Measurements from ENCODE around the gene CTNNA3.
"Not testable (repeated sequence)": the region's sequence is repeated elsewhere in the genome, so short reads cannot be mapped to it uniquely, and the experiment has no call there.

Gene CTNNA3

GRCh38 chr10:67230680-67231500 lies 465.1 kb downstream of the CTNNA3 start:
- DNase-seq = not testable (repeated sequence)

- DNase-seq = no peak
Measured at GRCh38 chr10:67225226-67225625, 470.8 kb downstream of the CTNNA3 start.

DNA sequence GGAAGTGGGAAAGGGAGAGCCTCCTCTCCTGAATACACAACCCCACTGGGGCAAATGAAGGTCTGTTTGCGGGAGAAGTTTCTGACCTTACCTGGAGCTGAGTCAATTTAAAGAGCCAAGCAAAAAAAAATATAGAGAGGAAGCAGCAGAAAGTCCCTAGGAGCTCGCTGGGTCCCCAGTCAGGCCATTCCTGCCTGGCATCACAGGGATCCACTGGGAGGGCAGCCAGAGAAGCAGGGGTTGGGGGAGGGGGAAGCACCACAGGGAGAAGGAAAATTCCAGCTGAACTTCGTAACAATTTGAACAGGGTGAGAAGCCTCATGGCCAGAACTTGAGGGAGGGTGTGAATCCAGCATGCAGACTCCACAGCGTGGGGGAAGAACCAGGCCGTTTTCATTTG lies 471.4 kb downstream of the CTNNA3 start:
- DNase-seq = no peak

DNA sequence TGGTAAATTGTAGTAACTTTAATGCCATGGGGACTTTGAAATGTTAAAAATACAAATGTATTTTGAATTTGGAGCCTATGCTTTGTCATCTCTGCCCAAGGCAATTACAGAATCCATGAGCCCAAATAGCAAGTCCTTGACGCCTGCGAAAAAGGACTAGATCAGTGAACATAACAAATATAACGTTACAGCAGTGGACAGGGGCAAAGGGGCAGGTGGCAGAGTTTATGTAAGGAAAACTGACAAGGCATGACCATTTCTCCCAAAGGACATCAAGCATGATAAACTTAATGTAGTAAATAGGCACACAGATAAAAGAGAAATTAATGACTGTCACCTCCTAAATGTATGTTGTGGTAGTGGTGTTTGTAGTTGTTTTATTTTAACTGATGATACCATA lies 473.1 kb downstream of the CTNNA3 start:
- DNase-seq = no peak

DNA sequence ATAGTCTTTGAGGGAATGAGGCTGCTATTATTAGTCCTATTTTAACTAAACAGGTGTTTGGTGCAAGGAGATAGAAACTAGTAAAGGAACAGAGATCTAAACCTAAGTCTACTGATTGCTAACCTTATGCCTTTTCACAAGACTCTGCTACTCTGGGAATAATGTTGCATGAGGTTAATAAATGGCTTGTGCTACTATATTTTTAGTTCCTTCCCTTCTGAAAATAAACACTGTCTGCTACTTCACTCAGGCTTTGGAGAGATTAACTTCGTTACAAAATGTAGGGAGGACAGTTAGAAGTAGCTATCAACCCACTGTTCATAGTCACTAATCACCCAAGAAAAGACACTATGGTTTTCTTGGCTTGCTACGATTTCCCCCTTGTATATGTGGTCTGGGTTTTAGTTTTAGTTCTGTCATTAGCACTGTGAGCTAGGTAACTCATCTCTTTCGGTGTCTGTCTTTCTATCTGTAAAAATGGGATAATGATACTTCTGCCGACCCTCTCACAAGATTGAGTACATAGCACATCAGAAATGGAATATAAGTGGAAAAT lies 474.0 kb downstream of the CTNNA3 start:
- DNase-seq = no peak

- no peak for DNase-seq
Measured at GRCh38 chr10:67211680-67212079, 484.3 kb downstream of the CTNNA3 start.

DNA sequence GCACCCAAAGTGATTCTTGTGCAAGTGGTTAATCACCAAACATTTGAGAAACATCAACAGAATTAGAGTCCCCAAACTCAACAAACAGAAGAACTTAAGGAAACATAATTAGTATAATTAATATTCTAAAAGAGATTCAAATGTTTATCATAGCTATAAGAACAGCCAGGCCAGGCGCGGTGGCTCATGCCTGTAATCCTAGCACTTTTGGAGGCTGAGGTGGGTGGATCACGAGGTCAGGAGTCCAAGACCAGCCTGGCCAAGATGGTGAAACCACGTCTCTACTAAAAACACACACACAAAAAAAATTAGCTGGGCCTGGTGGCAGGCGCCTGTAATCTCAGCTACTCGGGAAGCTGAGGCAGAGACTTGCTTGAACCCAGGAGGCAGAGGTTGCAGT lies 488.1 kb downstream of the CTNNA3 start:
- DNase-seq = not testable (repeated sequence)

DNA sequence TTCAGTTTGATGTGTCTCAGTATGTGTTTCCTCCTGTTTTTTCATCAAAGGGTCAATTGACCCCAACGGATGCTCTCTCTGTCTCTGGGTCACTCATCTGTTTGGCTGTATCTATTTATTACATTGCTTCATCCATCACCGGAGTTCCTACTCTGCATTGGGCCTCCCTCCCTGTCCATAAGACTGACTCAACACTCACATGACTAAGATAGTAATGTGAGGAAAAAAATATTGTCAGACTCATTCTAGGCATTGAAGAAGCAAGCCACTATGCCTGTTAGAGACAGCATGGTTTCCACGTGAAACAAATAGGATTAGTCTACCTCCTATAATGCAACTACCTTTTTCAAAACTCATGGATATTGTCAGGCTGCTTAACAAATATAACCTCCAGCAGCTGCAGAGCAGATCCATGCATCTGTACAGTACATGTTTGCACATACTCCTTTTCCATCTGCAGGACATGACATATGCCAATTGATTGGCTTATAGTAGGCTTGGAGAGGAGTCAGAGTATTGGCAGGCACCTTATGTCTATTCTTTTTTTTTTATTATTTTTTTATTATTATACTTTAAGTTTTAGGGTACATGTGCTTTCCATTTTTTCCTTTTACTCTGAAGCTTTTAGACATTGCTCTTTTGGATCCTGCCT lies 495.0 kb downstream of the CTNNA3 start:
- no peak for DNase-seq

GRCh38 chr10:67175354-67175753 lies 520.6 kb downstream of the CTNNA3 start:
- DNase-seq = no peak

- no peak for DNase-seq
Measured at GRCh38 chr10:67173787-67174186, 522.2 kb downstream of the CTNNA3 start.

GRCh38 chr10:67171970-67172369 lies 524.0 kb downstream of the CTNNA3 start:
- no peak for DNase-seq

DNA sequence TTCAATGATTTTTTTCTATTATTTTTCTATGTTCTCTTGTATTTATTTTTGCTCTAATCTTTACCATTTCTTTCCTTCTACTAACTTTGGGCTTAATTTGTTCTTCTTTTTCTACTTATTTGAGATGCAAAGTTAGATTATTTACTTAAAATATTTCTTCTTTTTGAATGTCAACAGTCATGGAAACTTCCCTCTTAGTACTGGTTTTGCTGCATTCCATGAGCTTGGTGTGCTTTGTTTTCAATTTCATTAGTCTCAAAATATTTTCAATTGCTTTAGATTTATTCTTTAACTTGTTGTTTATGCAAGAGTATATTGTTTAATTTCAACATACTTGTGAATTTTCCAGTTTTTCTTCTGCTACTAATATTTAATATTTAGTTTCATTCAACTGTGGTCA lies 539.8 kb downstream of the CTNNA3 start:
- no peak for DNase-seq

DNA sequence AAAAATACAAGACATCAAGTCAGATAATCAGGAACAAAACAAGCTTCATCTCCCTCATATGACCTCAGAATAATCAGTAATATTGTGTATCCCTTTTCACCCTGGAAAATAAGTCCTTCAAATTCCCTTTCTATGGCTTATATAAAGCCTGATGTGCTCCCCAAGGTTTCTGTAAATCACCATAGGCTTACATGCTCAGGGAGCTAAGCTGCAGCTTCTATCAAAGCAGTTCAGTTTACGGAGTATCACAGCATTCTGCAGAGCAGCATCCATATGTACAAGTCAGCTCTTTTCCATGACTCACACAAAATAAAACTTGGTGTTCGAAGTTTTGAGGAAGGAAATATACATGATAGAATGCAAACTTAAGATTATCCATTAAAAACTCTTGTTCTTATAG lies 544.5 kb downstream of the CTNNA3 start:
- DNase-seq = no peak

GRCh38 chr10:67144530-67144929 lies 551.5 kb downstream of the CTNNA3 start:
- DNase-seq = no peak

- DNase-seq = no peak
Measured at GRCh38 chr10:67141300-67141699, 554.7 kb downstream of the CTNNA3 start.

DNA sequence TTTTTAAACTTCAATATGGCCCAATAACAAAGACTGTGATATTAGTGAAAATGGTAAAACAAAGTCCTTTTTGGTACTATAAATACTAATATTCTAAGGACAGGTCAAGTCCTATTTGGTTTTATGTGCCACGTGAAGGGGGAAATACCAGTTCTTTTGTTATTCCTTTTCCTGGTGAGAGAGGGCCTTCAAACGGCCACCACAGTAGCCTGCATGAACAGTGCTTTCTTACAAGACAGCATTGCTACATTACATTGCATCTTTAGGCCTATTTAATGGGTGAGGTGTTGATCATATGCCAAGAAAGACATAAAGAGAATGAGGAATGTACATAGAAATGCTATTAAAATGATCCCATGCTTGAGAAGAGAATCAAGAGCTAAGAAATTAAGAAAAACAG lies 555.4 kb downstream of the CTNNA3 start:
- no peak for DNase-seq

DNA sequence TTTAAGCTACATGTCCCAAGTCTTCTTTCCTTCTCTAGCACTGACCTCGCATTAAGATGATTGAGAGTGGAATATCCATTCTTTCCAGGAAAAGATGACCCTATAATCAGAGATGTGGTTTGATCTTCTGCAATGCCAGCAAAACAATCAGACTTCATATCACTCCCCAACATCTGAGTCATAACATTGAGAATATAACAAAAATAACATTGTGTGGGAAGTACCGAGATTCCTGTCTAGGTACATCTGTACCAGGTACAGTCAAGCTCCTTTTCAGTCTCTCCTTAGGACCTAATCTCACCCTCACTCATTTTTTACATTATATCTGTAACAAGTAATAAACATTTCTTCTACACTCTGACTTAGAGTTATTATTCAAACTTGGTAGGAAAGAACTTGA lies 568.6 kb downstream of the CTNNA3 start:
- DNase-seq = no peak

DNA sequence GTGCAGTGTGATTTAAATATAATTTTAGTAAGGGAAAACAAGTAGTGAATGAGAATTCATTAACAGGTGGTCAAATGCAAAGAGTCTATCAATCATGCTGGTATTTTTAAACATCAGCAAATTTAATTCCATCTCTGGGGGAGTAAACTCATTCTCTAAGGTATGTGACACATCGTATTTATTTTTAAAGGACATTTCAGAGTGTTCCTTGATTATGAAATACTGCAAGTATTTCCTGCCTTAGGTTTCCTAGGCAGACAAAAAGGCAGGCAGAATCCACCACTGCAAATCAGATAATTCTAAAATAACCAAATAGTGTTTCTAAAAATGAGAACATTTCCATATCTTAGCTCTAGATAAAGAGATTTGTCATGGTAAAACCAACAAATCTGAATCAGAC lies 576.3 kb downstream of the CTNNA3 start:
- DNase-seq = no peak

DNA sequence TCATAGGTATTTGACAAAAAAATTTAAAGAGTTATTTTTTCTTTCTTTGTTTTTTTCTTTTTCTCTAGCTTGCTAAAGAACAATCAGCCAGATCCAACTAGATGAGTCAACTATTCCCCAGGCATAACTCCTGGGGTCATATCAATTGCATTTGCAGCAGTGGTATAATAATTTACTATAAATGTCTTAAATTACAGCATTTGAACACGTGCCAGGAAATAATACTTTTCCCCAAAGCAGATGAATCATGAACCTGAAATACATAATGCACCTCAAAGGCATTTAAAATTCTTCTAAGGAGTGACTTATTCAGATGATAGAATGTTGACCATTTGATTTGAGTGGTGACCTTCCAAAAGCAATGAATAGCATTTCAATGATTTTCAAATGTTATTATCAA lies 580.0 kb downstream of the CTNNA3 start:
- DNase-seq = no peak

GRCh38 chr10:67114945-67115344 lies 581.0 kb downstream of the CTNNA3 start:
- DNase-seq = peak; percentile 11

DNA sequence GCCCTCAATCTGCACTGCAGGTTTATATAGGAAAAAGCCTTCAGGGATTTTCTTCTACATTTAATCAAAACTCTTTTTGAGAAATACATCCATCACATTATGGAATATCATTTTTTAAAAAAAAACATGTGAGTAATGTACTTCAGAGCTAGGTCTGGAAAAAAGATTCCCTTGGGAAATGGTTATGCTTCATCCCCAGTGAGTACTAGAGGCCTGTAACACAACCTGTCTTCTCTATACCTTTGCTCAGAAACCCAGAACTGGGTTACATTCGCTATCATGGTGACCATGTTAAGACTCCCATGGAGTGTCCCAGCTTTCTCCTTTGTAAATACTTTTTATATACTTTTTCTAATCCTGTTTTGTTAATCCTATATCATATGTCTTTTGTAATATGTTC lies 583.2 kb downstream of the CTNNA3 start:
- no peak for DNase-seq

DNA sequence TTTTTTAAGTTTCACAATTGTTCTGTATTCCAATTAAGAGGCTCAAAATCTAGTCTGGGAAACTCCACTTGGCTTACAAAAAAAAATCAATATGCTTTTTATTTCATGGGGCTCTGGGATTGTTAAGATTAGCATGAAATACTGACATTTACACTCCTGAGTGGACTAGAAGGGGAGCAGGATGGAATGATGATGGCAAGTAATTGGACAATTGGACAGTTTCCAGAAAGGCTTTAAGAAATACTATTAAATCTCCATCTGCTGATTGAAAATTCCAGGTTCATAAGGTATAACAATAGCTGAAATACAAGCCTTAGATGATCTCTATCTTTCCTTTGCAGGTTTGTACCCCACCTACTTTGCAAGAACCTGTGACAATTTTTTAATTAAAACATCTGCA lies 585.7 kb downstream of the CTNNA3 start:
- DNase-seq = no peak

DNA sequence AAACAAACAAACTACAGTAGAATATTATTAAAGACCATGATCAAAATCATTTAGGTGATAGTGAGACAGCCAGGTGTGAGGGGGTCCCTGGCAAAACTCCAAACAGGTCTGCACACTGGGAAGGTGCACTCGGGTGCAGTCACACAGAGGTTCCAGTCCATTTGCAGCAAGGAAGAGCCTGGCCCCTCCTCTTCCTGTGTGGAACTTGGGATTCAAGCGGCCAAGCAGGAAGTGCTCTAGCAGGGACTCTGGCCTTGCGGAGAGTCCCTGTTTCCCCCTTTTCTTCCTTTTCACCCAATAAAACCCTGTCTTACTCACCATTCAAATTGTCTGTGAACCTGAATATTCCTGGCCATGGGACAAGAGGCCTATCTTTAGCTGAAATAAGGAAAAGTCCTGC lies 588.3 kb downstream of the CTNNA3 start:
- no peak for DNase-seq

DNA sequence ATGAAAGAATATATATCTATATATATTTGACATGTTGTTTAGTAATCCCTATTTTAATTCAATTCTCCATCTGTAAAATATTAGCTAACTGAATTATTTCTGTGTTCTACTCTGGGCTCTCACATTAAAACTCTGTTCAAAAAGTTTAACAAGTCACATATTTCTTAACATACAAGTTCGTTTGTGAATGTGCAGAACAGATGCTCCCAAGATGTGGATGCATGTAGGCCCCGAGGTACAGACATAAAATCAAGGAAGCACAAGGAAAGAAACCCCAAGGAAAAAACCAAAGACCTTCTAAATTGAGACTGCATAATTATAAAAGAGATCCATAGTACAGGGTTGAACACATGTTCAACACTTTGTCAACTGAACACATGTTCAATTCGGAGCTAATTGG lies 595.0 kb downstream of the CTNNA3 start:
- DNase-seq = no peak

All from NCI-H510A (cell line).